Loucy (cell line): ENCODE measurements around the gene COL23A1.

Experiments used
- CTCF ChIP-seq: fragments of 200-600 bp; sonication (generic); conservative IDR thresholded peaks from 2 replicates; pipeline ENCODE4 v1.5.1; 2014; ENCODE audit warnings: mild to moderate bottlenecking, antibody characterized with exemption, low read length
- EZH2phosphoT487 ChIP-seq: fragments of 200-600 bp; IDR thresholded peaks from 2 replicates; pipeline ENCODE4 v1.6.1; 2018; ENCODE audit warnings: antibody characterized with exemption, mild to moderate bottlenecking, moderate library complexity, borderline replicate concordance

- TF ChIP-seq CTCF (no peak), EZH2phosphoT487 (no peak)
Observed at GRCh38 chr5:178288401-178289368, 301.5 kb downstream of the COL23A1 start.
